Stimulated activated CD4-positive, alpha-beta T cell treated with anti-CD3 and anti-CD28 coated beads, Interleukin-1b, Interleukin-23, amount 100 ng/mL, for 24 hours (primary cell): ENCODE data around the gene KCNT1.
"Not testable (repeated sequence)": the region's sequence is repeated elsewhere in the genome, so short reads cannot be mapped to it uniquely, and the experiment has no call there.

Experiments
- DNase-seq, 4 experiments: peaks; one replicate each; pipeline ENCODE4 v3.0.0-alpha.2; 2020; ENCODE audit warnings: low read depth in 4 of 4, low spot score in 1 of 4

KCNT1 gene

DNA sequence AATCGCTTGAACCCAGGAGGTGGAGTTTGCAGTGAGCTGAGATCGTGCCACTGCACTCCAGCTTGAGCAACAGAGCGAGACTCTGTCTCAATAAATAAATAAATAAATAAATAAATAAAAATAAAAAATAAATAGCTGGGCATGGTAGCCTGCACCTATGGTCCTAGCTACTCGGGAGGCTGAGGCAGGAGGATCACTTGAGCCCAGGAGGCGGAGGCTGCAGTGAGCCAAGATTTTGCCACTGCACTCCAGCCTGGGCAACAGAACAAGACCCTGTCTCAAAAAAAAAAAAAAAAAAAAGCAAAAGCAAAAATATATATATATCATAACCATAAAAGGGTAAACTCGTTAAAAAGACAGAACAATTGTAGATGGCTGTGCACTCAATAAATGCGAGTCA lies 29.2 kb upstream of the KCNT1 start:
- DNase-seq = not testable (repeated sequence)

DNA sequence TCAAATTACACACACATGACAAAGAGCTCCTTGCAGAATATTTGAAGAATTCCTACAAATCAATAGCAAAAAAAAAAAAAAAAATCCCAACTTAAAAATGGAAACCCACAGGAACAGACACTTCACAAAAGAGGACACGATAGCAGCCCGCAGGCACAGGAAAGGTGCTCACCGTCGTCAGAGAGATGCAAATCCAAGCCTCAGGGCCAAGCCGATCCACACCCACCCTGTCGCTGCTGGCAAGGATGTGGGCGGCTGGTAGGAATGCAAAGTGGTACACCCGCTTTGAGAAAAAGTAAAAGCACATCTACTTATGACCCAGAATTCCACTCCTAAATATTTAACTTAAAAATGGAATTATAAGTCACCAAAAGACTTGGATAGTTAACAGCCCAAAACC lies 28.0 kb upstream of the KCNT1 start:
- no peak for DNase-seq

DNA sequence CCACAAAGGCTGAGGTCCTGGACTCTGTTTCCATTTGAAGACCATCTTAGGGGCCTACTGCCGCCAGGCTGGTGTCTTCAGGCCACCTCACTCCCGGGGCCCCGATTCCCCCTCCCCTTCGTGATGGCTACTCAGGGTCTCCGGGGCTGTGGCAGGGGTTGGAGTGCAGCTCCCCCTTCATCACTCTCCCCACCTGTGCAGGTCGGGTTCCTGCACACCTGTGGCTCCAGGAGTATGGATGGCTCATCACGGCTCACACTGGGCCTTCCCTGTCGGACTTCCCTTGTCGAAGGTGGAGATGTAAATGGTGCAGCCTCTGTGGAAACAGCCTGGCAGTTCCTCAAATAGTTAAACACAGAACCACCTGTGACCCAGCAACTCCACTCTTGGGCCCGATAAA lies 27.0 kb upstream of the KCNT1 start:
- DNase-seq = no peak

DNA sequence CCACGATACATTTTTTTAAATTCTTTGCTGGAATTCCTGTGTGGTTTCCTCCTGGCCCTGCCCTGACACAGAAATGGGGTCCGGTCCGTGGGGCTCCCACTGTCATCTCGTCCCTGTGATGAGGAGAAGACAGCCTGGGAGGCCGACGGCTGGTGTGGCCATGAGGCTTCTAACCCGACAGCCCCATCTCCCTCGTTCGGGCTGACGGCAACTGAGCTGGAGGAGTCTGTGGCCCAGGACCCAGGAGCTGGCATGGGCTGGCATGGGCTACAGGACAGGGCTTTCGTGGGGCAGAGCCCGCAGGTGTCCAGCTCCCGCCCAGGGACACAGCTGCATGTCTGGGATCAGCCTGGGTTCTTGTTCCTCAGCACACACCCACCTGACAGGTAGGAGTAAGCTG lies 25.1 kb upstream of the KCNT1 start:
- DNase-seq = no peak

DNA sequence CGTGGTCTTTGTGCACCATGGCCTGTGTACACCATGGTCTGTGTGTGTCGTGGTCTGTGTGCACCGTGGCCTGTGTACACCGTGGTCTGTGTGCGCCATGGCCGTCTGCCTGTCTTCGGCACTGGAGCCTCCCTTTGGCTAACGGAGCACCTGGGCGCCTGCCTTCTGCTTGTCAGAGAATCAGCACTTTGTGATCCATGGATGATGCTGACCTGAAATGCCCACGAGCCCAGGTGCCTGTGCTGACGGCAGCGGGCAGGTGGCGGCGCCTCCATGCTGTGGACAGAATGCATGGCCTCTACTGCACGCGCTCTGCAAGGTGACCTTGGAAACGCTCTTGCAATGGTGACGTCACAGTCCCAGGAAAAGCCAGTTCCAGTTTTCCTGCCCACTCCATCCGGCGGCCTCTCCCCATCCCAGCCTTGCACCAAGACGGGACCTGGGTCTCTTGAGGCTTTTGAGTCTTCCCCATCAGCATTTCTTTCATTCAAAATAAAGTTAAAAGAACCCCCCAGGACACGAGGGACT lies 24.3 kb upstream of the KCNT1 start:
- no peak for DNase-seq

DNA sequence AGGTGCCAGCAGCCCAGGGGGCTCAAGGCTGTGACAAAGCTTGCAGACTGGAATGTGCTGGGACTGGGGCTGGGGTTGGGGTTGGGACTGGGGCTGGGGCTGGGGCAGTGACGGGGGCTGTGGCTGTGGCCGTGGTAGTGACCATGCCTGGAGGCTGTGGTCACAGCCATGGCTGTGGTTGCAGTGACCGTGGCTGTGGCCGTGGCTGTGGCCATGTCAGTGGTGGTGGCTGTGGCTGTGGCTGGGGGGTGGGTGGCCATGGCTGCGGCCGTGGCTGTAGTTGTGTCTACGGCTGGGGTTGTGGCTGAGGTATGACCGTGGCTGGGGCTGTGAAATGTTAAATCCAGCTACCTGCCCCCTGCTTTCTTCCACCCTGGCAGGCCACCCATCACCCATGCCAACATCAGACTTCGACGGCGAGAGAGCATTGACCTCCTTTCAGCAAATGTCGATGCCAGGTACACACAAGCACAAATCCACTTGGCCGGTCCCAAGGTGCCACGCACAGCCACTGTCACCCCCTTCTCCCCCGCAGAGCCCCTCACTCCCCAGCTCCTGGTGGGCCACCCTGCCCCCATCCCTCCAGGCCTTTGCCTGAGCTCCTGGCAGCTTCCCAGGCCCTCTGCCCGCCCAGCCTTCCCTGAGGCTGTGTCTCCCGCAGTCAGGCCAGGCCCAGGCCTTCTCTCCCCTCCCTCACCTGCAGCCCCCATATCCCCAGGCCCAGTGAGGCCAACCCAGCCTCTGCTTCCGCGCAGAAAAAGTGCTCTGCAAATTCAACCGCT lies 23.6 kb upstream of the KCNT1 start:
- DNase-seq = no peak

- DNase-seq = no peak
These were observed 21.9 kb upstream of the KCNT1 start for GRCh38 chr9:135680056-135680455.

- DNase-seq = no peak
These were observed 20.8 kb upstream of the KCNT1 start for GRCh38 chr9:135681161-135681560.

DNA sequence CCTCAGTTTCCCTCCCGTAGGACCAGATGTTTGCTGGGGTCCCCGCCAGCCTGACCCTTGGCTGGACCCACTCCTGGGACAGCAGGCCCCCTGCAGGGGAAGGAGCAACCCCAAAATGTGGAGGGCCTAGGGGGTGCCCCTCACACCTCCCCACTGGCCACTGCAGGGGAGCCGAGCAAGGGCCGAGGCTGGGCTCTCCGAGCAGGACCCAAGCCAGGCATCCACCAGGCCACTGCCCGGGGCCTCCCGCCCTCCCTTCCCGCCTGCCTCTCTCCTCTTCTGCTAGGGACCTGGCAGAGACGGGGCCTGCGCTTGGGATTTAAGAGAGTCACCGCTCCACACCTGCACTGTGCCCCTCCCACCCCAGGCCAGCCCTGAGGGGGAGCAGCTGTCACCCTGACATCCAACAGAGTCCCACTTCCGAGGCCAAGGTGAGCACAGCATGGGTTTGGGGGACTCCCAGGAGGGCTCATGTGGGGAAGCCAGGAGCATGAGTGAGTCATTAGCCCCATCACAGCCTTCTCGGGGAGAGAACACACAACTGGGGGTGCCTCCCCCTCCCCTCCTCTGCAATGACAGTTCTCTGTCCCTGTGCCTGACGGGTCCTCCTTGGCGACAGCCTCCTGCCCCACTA lies 18.5 kb upstream of the KCNT1 start:
- DNase-seq = no peak

GRCh38 chr9:135684691-135685090 lies 17.3 kb upstream of the KCNT1 start:
- DNase-seq = no peak

DNA sequence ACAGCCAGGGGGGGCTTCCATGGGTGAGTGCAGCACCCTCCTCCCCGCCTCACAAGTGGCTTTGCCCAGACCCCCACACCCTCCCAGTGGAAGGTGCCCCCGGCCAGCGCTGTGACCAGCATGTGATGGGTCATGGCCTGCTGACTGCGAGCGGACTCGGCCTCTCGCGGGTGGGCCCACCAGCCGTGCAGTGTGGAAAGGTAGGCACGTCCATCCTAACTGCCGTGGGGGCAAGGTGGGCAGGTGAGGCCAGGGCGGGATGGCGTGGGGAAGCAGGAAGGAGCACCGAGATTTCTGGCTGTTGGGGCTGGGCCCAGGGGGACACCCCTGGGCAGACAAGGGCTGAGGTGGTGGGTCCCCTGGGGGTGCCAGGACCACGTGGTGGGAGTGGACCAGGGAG lies 14.8 kb upstream of the KCNT1 start:
- no peak for DNase-seq

DNA sequence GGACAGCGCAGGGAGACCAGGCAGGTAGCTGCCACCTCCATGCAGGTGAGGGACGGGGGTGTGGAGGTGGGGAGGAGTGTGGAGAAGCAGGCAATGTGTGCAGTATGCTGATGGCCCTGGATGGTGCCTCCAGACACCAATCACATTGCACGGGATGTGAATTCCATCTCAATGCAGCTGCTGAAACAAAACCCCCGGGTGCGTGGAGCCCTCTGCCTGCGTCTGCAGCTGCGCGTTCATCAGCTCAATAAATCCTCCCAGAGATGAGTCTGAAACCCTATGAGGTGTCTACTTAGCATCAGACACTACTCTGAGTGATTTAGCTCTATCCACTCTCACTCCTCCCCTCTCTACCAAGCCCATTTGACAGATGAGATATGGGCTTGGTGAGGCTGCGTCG lies 13.0 kb upstream of the KCNT1 start:
- no peak for DNase-seq

GRCh38 chr9:135690836-135691570 lies 11.0 kb upstream of the KCNT1 start:
- DNase-seq = no peak

DNA sequence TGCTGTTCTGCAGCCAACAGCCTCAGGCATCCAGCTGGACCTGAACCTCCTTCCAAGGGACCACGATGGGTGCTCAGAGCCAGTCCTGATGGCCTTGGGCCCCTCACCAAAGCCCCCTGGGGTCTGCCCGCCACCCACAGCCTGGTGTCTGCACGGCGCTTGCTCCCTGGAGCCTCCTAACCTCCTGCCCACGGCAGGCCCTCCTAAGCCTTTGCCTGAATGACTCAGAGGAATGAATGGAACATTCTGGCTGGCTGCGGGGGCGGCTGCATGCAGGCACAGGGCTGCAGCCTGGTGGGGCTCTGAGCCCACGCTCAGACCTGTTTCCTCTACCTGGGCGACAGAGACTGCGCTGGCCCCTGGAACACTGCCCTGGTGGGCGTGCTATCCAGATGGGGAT lies 9.6 kb upstream of the KCNT1 start:
- DNase-seq = no peak

DNA sequence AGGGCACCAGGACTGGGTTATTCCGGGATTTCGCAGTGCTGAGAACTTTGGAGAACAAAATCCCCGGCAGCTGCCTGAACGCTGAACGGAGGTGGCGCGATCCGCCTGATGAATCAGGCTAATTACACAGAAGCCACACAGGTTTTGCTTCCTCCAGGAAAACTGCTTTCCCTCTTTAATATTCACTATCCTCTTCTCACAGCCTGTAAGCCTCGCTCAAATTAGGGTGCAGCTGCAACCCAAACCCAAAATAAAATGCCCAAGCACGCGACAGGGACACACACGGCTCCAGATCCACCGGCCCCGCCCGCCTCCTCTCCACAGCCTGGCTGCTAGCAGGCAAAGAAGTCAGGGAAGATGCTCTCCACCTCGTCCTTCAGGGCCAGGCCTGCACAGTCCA lies 8.7 kb upstream of the KCNT1 start:
- DNase-seq = no peak

GRCh38 chr9:135693771-135694170 lies 8.2 kb upstream of the KCNT1 start:
- no peak for DNase-seq

DNA sequence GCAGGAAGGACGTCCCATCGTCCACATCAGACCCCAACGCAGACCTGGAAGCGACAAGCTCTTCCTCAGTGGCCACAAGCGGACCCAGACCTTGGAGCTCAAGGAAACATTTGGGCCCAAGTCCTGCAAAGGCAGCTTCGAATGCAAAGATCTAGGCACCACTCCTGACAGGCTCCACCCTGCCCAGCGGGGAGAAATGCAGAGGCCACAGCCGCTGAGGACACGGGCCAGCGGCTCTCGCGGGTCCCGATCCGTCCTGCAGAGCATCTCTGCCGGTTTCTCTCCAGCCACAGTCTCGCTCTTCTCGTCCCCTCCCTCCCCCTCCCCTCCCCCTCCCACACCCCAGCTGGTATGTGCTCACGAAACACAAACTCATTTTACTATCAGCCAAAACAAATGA lies 7.6 kb upstream of the KCNT1 start:
- no peak for DNase-seq

DNA sequence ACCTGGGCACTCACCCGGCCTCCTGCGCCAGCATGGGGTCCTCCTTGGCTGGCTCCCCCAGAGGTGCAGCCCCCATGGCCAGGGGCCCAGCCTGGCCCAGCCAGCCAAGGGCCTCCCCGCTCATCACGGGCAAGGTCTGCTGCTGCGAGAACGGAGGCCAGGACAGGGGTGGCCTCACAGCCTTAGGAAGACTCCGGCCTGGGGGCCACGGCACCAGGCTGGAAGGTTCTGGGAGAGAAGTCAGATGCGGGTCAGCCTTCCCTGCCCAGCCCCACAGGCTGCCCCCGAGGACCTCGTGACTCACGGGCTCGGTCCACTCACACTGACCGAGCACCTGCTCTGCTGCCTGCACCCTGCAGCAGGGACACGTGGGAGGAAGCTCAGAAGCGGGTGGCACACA lies 6.9 kb upstream of the KCNT1 start:
- DNase-seq = no peak

GRCh38 chr9:135695642-135696041 lies 6.3 kb upstream of the KCNT1 start:
- no peak for DNase-seq

GRCh38 chr9:135696446-135696845 lies 5.5 kb upstream of the KCNT1 start:
- DNase-seq = no peak

- no peak for DNase-seq
These were observed 4.8 kb upstream of the KCNT1 start for GRCh38 chr9:135697226-135697625.

GRCh38 chr9:135698236-135698635 lies 3.7 kb upstream of the KCNT1 start:
- no peak for DNase-seq
